Spleen (tissue), 7 donors: ENCODE results near the gene RARA.
"Not testable (repeated sequence)": the region's sequence is repeated elsewhere in the genome, so short reads cannot be mapped to it uniquely, and the experiment has no call there.

ENCODE experiments used
- POLR2A ChIP-seq, 3 donors: fragments of 450-650 bp; IDR thresholded peaks; one replicate each; pipeline ENCODE4 v1.5.1; 2017; ENCODE audit warnings: antibody characterized with exemption in 3 of 3, mild to moderate bottlenecking in 1 of 3
- POLR2AphosphoS5 ChIP-seq, 3 donors: sonication (generic); formaldehyde crosslinking; IDR thresholded peaks; one replicate each; pipeline ENCODE4 v1.5.1; 2017; ENCODE audit warnings: antibody characterized with exemption in 3 of 3
- TF ChIP-seq, protein P1 (sequence below), 11 experiments: fragments of 200-600 bp in 7 of 11; fragments of 450-650 bp in 4 of 11; sonication (generic) in 4 of 11; IDR thresholded peaks in 8 of 11; conservative IDR thresholded peaks in 3 of 11; 1 replicate in 7 of 11; 2 replicates in 4 of 11; pipeline versions ENCODE4 v1.4.0 to v1.8.0; 2016 to 2021; ENCODE audit warnings: antibody characterized with exemption in 11 of 11, inconsistent platforms in 4 of 11, mild to moderate bottlenecking in 1 of 11
- donor health status: DM: no; HTN: no; CAD: no; lungs with moderate emphysema.
- donor health status: DM: no; HTN: no; CAD: no.
- donor health status: DM: no; HTN: no; CAD: no.

- TF ChIP-seq POLR2AphosphoS5, POLR2A (IDR thresholded peaks at IDR 0.05): not testable (repeated sequence)
- TF ChIP-seq, protein P1, sequence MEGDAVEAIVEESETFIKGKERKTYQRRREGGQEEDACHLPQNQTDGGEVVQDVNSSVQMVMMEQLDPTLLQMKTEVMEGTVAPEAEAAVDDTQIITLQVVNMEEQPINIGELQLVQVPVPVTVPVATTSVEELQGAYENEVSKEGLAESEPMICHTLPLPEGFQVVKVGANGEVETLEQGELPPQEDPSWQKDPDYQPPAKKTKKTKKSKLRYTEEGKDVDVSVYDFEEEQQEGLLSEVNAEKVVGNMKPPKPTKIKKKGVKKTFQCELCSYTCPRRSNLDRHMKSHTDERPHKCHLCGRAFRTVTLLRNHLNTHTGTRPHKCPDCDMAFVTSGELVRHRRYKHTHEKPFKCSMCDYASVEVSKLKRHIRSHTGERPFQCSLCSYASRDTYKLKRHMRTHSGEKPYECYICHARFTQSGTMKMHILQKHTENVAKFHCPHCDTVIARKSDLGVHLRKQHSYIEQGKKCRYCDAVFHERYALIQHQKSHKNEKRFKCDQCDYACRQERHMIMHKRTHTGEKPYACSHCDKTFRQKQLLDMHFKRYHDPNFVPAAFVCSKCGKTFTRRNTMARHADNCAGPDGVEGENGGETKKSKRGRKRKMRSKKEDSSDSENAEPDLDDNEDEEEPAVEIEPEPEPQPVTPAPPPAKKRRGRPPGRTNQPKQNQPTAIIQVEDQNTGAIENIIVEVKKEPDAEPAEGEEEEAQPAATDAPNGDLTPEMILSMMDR (IDR thresholded peaks at IDR 0.05 in 8 of 11, conservative IDR thresholded peaks at IDR 0.05 in 3 of 11): not testable (repeated sequence)
Observed at GRCh38 chr17:40386555-40386954, 77.6 kb downstream of the RARA start.
